ENCODE measurements around the gene UBE2U. TPM values are rescaled to one million over a fixed set of nuclear protein-coding genes. Genes with fewer than 3 reads are reported as not detected.

UBE2U gene
- total RNA-seq, 2 donors from 2014 or later = not detected

DNA sequence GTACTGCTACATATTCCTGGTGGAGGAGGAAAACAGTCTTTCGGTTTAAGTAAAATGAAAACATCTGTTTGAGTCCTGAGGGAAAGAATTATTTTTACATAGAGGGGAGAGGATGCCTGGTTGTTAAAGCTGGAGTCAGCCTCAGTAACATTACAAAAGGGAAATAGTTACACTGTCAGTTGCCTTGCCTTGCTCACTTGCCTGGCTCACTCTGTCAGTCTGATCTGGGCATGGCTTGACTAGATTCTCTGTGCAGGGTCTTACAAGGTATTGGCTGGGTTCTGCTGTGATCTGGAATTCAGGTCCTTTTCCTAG lies 8.4 kb upstream of the UBE2U start:
- 60 to 97% methylated on average over 1 of the region's 1 CpG for WGBS, 2 experiments (ENCODE audit: insufficient coverage in 1 of 2, insufficient read length in 1 of 2)
- H3K4me1 Mint-ChIP-seq = peaks cover 6% of the 10 kb centered on the region
- H3K4me3 Mint-ChIP-seq = no peak overlapping the region
- Histone ChIP-seq H3K9ac (ENCODE audit: extremely low read depth, low read length, poor library complexity, severe bottlenecking) (no peak overlapping the region), H3K9me3 (ENCODE audit: control insufficient read depth, low read length) (peaks cover 5% of the 10 kb centered on the region), H3K4me1 (ENCODE audit: control insufficient read depth, insufficient read depth, low read length) (no peaks in the 10 kb centered on the region), H3K4me3 (ENCODE audit: low read length) (no peak overlapping the region), H3K27ac (ENCODE audit: low read depth, low read length) (no peak overlapping the region), H3K27me3 (ENCODE audit: control insufficient read depth, insufficient read depth, low read length, poor library complexity, severe bottlenecking) (no peaks in the 10 kb centered on the region), H3K36me3 (ENCODE audit: control insufficient read depth, insufficient read depth, low read length) (no peaks in the 10 kb centered on the region)
- no peaks in the 10 kb centered on the region for H3K27me3 Mint-ChIP-seq (ENCODE audit: insufficient read depth)
- H3K27ac Mint-ChIP-seq = no peak overlapping the region
- DNase-seq = no peak
- H3K9me3 Mint-ChIP-seq = peaks cover 8% of the 10 kb centered on the region
- TF ChIP-seq, protein P1, sequence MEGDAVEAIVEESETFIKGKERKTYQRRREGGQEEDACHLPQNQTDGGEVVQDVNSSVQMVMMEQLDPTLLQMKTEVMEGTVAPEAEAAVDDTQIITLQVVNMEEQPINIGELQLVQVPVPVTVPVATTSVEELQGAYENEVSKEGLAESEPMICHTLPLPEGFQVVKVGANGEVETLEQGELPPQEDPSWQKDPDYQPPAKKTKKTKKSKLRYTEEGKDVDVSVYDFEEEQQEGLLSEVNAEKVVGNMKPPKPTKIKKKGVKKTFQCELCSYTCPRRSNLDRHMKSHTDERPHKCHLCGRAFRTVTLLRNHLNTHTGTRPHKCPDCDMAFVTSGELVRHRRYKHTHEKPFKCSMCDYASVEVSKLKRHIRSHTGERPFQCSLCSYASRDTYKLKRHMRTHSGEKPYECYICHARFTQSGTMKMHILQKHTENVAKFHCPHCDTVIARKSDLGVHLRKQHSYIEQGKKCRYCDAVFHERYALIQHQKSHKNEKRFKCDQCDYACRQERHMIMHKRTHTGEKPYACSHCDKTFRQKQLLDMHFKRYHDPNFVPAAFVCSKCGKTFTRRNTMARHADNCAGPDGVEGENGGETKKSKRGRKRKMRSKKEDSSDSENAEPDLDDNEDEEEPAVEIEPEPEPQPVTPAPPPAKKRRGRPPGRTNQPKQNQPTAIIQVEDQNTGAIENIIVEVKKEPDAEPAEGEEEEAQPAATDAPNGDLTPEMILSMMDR (conservative IDR thresholded peaks at IDR 0.05) = no peak
- H3K36me3 Mint-ChIP-seq (ENCODE audit: low read depth) = no peaks in the 10 kb centered on the region

- no peaks in the 10 kb centered on the region for H3K27me3 Mint-ChIP-seq (ENCODE audit: insufficient read depth)
- Histone ChIP-seq H3K4me3 (ENCODE audit: low read length) (no peak overlapping the region), H3K9ac (ENCODE audit: extremely low read depth, low read length, poor library complexity, severe bottlenecking) (no peak overlapping the region), H3K9me3 (ENCODE audit: control insufficient read depth, low read length) (peaks cover 5% of the 10 kb centered on the region), H3K4me1 (ENCODE audit: control insufficient read depth, insufficient read depth, low read length) (no peaks in the 10 kb centered on the region), H3K36me3 (ENCODE audit: control insufficient read depth, insufficient read depth, low read length) (no peaks in the 10 kb centered on the region), H3K27me3 (ENCODE audit: control insufficient read depth, insufficient read depth, low read length, poor library complexity, severe bottlenecking) (no peaks in the 10 kb centered on the region), H3K27ac (ENCODE audit: low read depth, low read length) (no peak overlapping the region)
- WGBS, 2 experiments (ENCODE audit: insufficient coverage in 1 of 2, insufficient read length in 1 of 2) = 77 to 88% methylated on average over 6 to 8 of the region's 8 CpGs
- H3K4me3 Mint-ChIP-seq = no peak overlapping the region
- H3K27ac Mint-ChIP-seq = no peak overlapping the region
- peaks cover 6% of the 10 kb centered on the region for H3K4me1 Mint-ChIP-seq
- peaks cover 11% of the 10 kb centered on the region for H3K9me3 Mint-ChIP-seq
- H3K36me3 Mint-ChIP-seq (ENCODE audit: low read depth) = no peaks in the 10 kb centered on the region
- peak; percentile 42 for DNase-seq
- TF ChIP-seq, protein P1 (conservative IDR thresholded peaks at IDR 0.05) = no peak
Observed at GRCh38 chr1:64196074-64196870, 7.2 kb upstream of the UBE2U start.

GRCh38 chr1:64197076-64197475 lies 6.3 kb upstream of the UBE2U start:
- H3K27ac Mint-ChIP-seq = no peak overlapping the region
- TF ChIP-seq, protein P1 (conservative IDR thresholded peaks at IDR 0.05) = no peak
- H3K4me3 Mint-ChIP-seq = no peak overlapping the region
- peaks cover 6% of the 10 kb centered on the region for H3K4me1 Mint-ChIP-seq
- WGBS, 2 experiments (ENCODE audit: insufficient coverage in 1 of 2, insufficient read length in 1 of 2) = 98 to 100% methylated on average over 3 of the region's 3 CpGs
- Histone ChIP-seq H3K27ac (ENCODE audit: low read depth, low read length) (no peak overlapping the region), H3K27me3 (ENCODE audit: control insufficient read depth, insufficient read depth, low read length, poor library complexity, severe bottlenecking) (no peaks in the 10 kb centered on the region), H3K9me3 (ENCODE audit: control insufficient read depth, low read length) (peaks cover 5% of the 10 kb centered on the region), H3K4me3 (ENCODE audit: low read length) (no peak overlapping the region), H3K9ac (ENCODE audit: extremely low read depth, low read length, poor library complexity, severe bottlenecking) (no peak overlapping the region), H3K36me3 (ENCODE audit: control insufficient read depth, insufficient read depth, low read length) (no peaks in the 10 kb centered on the region), H3K4me1 (ENCODE audit: control insufficient read depth, insufficient read depth, low read length) (no peaks in the 10 kb centered on the region)
- no peaks in the 10 kb centered on the region for H3K27me3 Mint-ChIP-seq (ENCODE audit: insufficient read depth)
- H3K9me3 Mint-ChIP-seq = peaks cover 10% of the 10 kb centered on the region
- no peak for DNase-seq
- no peaks in the 10 kb centered on the region for H3K36me3 Mint-ChIP-seq (ENCODE audit: low read depth)

All from endodermal cell (in vitro differentiated cells).